Neural cell (in vitro differentiated cells): ENCODE data around the gene KRT40. TPM values are rescaled to one million over a fixed set of nuclear protein-coding genes. Genes with fewer than 3 reads are reported as not detected.

Experiments used
- H2AFZ ChIP-seq: fragments of 200-600, 300-800 bp; sonication (generic), shearing (Covaris generic); 2 replicates; pipeline ENCODE4 v1.6.0; 2014; ENCODE audit warnings: low read depth, mild to moderate bottlenecking, antibody characterized with exemption, low read length, moderate library complexity
- H3F3A ChIP-seq: fragments of 200-600 bp; shearing (Covaris generic); 2 replicates; pipeline ENCODE4 v1.6.1; 2016; ENCODE audit warnings: mild to moderate bottlenecking, moderate library complexity, mixed read lengths, antibody characterized with exemption, low read length; ENCODE audit not compliant: insufficient read depth, poor library complexity, severe bottlenecking
- H3K27ac ChIP-seq: fragments of 200-600, 300-800 bp; sonication (generic), shearing (Covaris generic); 2 replicates; pipeline ENCODE4 v1.5.1; 2014; ENCODE audit warnings: mild to moderate bottlenecking, low read length, moderate library complexity
- H3K27me3 ChIP-seq: fragments of 300-800, 200-600 bp; sonication (generic), shearing (Covaris generic); 2 replicates; pipeline ENCODE4 v1.6.0; 2014; ENCODE audit warnings: mild to moderate bottlenecking, low read depth, low read length, moderate library complexity; ENCODE audit not compliant: insufficient read depth
- H3K36me3 ChIP-seq: fragments of 300-800, 200-600 bp; sonication (generic), shearing (Covaris generic); 2 replicates; pipeline ENCODE4 v1.5.1; 2014; ENCODE audit warnings: mild to moderate bottlenecking, antibody characterized with exemption, low read length, moderate library complexity; ENCODE audit not compliant: insufficient read depth
- H3K4me2 ChIP-seq: fragments of 300-800, 200-600 bp; sonication (generic), shearing (Covaris generic); 2 replicates; pipeline ENCODE4 v1.6.0; 2014; ENCODE audit warnings: mild to moderate bottlenecking, low read length
- H3K4me3 ChIP-seq: fragments of 300-800, 200-600 bp; sonication (generic), shearing (Covaris generic); 2 replicates; pipeline ENCODE4 v1.5.1; 2014; ENCODE audit warnings: mild to moderate bottlenecking, low read length, moderate library complexity
- H3K79me2 ChIP-seq: fragments of 200-600 bp; shearing (Covaris generic); replicated peaks from 2 replicates; pipeline ENCODE4 v1.6.0; 2014; ENCODE audit warnings: mild to moderate bottlenecking, low read length, moderate library complexity; ENCODE audit not compliant: insufficient read depth
- H3K9ac ChIP-seq: fragments of 300-800, 200-600 bp; sonication (generic), shearing (Covaris generic); 2 replicates; pipeline ENCODE4 v1.6.1; 2016; ENCODE audit warnings: mild to moderate bottlenecking, low read length, mixed read lengths
- H3K9me2 ChIP-seq: fragments of 200-600 bp; shearing (Covaris generic); 2 replicates; pipeline ENCODE4 v1.6.1; 2016; ENCODE audit warnings: mild to moderate bottlenecking, low read length, mixed read lengths; ENCODE audit not compliant: insufficient read depth
- H3K9me3 ChIP-seq: fragments of 200-600, 300-800 bp; sonication (generic), shearing (Covaris generic); 2 replicates; pipeline ENCODE4 v1.6.1; 2016; ENCODE audit warnings: mild to moderate bottlenecking, mixed run types, low read length, moderate library complexity, mixed read lengths
- H4K20me1 ChIP-seq: fragments of 200-600 bp; shearing (Covaris generic); 2 replicates; pipeline ENCODE4 v1.6.1; 2016; ENCODE audit warnings: mild to moderate bottlenecking, mixed run types; ENCODE audit not compliant: insufficient read depth
- EP300 ChIP-seq: fragments of 450-650 bp; conservative IDR thresholded peaks from 2 replicates; pipeline ENCODE4 v1.6.1; 2014; ENCODE audit warnings: antibody characterized with exemption, mild to moderate bottlenecking, moderate library complexity; ENCODE audit not compliant: poor library complexity, severe bottlenecking
- EZH2 ChIP-seq: fragments of 200-600, 300-800 bp; shearing (Covaris generic), sonication (generic); IDR thresholded peaks from 2 replicates; pipeline ENCODE4 v1.6.1; 2014; ENCODE audit warnings: antibody characterized with exemption, low read length, borderline replicate concordance, mild to moderate bottlenecking; ENCODE audit not compliant: insufficient read depth, poor library complexity, severe bottlenecking
- MXI1 ChIP-seq: fragments of 450-650 bp; conservative IDR thresholded peaks from 2 replicates; pipeline ENCODE4 v1.6.1; 2014; ENCODE audit warnings: antibody characterized with exemption, mild to moderate bottlenecking; ENCODE audit not compliant: poor library complexity, severe bottlenecking
- POLR2AphosphoS5 ChIP-seq: IDR thresholded peaks from 2 replicates; pipeline ENCODE4 v1.6.1; 2012
- RAD21 ChIP-seq: fragments of 450-650 bp; conservative IDR thresholded peaks from 2 replicates; pipeline ENCODE4 v1.6.1; 2014; ENCODE audit warnings: antibody characterized with exemption, mild to moderate bottlenecking, moderate library complexity
- REST ChIP-seq: IDR thresholded peaks from 2 replicates; pipeline ENCODE4 v1.6.1; 2012; ENCODE audit warnings: borderline replicate concordance
- SMC3 ChIP-seq: fragments of 450-650 bp; conservative IDR thresholded peaks from 2 replicates; pipeline ENCODE4 v1.6.1; 2014; ENCODE audit warnings: antibody characterized with exemption, mild to moderate bottlenecking, moderate library complexity; ENCODE audit not compliant: poor library complexity
- TAF1 ChIP-seq: IDR thresholded peaks from 2 replicates; pipeline ENCODE4 v1.6.1; 2012; ENCODE audit warnings: low read depth
- polyA plus RNA-seq: library from polyadenylated mRNA; depleted of rRNA; stranded (reverse); fragments of >200 nt; gene quantifications from 2 replicates; pipeline ENCODE4 v1.2.3, GENCODE V29; 2014
- TF ChIP-seq, protein P1 (sequence below): fragments of 450-650 bp; IDR thresholded peaks from 2 replicates; pipeline ENCODE4 v1.5.1; 2014; ENCODE audit warnings: antibody characterized with exemption, mild to moderate bottlenecking, moderate library complexity; ENCODE audit not compliant: poor library complexity, severe bottlenecking

KRT40 gene
- polyA plus RNA-seq, 1 donor from 2014 or later: not detected

GRCh38 chr17:40967582-40967981, 16.5 kb downstream of the KRT40 start:
- Histone ChIP-seq H3K36me3 (no peaks in the 10 kb centered on the region), H3K9ac (no peak overlapping the region), H3K4me2 (no peak overlapping the region), H3K27me3 (no peaks in the 10 kb centered on the region), H2AFZ (no peak overlapping the region), H3K27ac (no peak overlapping the region), H3F3A (no peaks in the 10 kb centered on the region), H4K20me1 (no peaks in the 10 kb centered on the region), H3K9me3 (no peaks in the 10 kb centered on the region), H3K79me2 (no peaks in the 10 kb centered on the region), H3K9me2 (no peaks in the 10 kb centered on the region), H3K4me3 (no peak overlapping the region)
- TF ChIP-seq POLR2AphosphoS5 (no peak), EP300 (no peak), RAD21 (no peak)
- TF ChIP-seq, protein P1, sequence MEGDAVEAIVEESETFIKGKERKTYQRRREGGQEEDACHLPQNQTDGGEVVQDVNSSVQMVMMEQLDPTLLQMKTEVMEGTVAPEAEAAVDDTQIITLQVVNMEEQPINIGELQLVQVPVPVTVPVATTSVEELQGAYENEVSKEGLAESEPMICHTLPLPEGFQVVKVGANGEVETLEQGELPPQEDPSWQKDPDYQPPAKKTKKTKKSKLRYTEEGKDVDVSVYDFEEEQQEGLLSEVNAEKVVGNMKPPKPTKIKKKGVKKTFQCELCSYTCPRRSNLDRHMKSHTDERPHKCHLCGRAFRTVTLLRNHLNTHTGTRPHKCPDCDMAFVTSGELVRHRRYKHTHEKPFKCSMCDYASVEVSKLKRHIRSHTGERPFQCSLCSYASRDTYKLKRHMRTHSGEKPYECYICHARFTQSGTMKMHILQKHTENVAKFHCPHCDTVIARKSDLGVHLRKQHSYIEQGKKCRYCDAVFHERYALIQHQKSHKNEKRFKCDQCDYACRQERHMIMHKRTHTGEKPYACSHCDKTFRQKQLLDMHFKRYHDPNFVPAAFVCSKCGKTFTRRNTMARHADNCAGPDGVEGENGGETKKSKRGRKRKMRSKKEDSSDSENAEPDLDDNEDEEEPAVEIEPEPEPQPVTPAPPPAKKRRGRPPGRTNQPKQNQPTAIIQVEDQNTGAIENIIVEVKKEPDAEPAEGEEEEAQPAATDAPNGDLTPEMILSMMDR: no peak

DNA sequence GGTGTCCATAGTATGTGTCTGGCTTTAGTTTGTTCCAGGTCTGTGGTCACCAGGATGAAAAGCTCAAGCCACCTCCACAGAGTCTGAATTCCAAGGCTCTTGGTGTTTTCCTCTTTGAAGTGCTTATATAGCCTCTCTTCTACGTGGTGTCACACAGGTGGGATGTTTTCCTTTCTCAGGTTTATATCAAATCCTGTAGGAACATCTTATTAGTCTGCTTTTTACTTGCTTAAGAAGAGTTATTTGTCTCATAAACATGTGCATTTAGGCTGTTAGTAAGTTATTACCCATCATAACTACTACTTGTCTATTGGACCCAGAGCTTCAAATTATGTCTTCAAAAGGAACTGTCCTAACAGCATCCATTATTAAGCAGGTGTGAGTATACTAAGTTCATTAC, 17.3 kb downstream of the KRT40 start, which contains the start of gene KRT39:
TSS of gene KRT39 (minus strand) at position 101 of the 400 bp plus-strand sequence. CDS start at position 9, 92 bp downstream.
- Histone ChIP-seq H3K4me2 (no peak within 1 kb of the TSS), H3K27me3 (no peaks in the 10 kb centered on the region), H3K4me3 (no peak within 1 kb of the TSS), H3K9ac (no peak within 1 kb of the TSS), H3F3A (no peaks in the 10 kb centered on the region), H3K9me3 (no peaks in the 10 kb centered on the region), H3K9me2 (no peaks in the 10 kb centered on the region), H3K36me3 (no peaks in the 10 kb centered on the region), H3K79me2 (no peaks in the 10 kb centered on the region), H2AFZ (no peak within 1 kb of the TSS), H4K20me1 (no peaks in the 10 kb centered on the region), H3K27ac (no peak within 1 kb of the TSS)
- TF ChIP-seq, protein P1: no peak
- no peak for TF ChIP-seq EP300
- TF ChIP-seq EZH2: no peak
- TF ChIP-seq MXI1: no peak
- TF ChIP-seq RAD21: no peak
- no peak for TF ChIP-seq TAF1
- no peak for TF ChIP-seq POLR2AphosphoS5
- no peak for TF ChIP-seq REST
- TF ChIP-seq SMC3: no peak
